Fibroblast of skin of abdomen (primary cell): Measurements from ENCODE around the gene LGR5.

ENCODE experiments used
- DNase-seq: peaks from one replicate; pipeline ENCODE4 v3.0.0-alpha.2; 2013

Gene LGR5

DNA sequence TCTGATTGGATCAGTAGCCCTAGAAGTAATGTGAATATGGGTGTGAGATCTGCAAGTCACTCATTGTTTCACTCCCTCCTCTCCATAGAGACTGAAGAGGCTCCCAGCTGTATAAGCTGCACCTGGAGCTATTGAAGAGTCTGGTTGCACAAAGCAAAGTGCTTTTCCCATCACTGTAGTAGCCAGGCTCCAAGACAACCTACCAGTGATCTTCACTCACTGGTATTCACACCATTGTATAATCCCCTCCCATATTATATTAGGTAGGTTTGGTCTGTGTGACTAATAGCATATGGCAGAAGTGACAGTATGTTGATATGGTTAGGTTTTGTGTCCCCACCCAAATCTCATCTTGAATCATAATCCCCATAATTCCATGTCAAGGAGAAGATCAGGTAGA, 159.6 kb downstream of the LGR5 start:
- no peak for DNase-seq

DNA sequence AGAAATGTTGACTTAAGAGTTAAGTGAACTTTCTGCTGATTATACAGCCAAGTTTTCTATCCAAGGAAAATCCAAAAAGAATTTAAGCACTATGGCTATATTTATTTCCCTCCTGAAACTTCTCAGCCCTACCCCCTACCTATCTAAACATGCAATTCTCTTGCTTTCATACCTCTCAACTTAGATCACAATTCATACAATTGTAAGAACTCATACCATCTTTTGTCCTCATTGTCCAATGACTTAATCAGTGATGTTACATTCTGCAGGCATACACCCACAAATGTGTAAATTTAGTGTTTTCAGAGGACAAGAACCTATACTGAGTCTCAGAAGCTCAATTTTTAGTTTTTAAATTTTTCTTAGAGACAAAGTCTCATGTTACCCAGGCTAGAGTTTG, 161.9 kb downstream of the LGR5 start:
- DNase-seq = no peak

DNA sequence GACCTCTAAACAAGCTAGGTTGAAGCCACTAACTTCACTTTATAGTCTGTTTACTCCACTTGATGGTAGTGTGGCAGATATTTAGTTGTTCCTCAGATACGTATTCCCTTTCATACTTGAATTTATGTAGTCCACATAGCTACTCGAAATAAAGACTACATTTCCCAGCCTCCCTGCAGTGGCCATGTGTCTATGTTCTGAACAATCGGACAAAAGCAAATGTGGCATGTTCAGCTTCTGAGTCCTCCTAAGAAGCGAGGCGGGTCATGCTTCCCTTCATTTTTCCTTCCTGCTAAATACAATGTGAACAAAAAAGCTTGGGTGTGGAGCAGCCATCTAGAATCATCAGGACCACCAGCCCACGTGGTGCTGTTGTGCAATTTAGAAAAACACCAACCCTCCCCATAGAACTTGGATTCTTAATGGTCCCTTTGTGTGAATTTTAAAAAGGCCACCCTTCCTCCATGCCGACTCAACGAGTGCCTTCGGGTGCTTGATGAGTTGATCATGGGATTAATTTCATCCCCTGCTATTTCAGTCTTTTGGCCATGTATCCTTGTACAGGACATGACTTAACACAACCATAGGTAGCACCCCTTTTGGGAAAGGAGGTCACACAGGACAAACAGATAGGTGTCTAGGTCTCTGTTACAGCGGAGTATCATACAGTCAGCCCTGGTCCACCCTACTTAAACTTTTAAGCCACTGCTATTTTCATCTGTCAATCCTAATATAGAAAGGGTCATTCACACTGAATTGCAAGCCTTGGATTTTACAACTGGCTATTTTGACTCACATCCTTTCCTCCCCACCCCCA, 163.4 kb downstream of the LGR5 start:
- DNase-seq = no peak

DNA sequence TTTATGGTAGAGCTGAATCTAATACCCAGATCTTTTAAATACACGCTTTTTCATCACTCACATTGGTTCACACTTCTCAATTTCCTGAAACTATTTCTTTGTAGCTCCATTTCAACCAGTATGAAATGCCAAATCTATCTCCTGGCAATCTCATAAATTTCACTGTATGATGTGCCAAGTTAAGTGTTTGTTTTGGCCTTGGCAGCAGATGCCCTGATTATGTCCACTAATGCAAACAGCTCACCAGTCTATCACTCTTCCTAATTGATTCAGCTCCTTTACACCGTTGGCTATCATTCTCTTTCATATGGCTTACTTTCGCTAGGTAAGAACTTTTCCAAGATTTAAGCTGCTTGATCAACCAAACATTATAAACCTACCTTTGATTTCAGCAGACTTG, 165.4 kb downstream of the LGR5 start:
- DNase-seq = no peak

DNA sequence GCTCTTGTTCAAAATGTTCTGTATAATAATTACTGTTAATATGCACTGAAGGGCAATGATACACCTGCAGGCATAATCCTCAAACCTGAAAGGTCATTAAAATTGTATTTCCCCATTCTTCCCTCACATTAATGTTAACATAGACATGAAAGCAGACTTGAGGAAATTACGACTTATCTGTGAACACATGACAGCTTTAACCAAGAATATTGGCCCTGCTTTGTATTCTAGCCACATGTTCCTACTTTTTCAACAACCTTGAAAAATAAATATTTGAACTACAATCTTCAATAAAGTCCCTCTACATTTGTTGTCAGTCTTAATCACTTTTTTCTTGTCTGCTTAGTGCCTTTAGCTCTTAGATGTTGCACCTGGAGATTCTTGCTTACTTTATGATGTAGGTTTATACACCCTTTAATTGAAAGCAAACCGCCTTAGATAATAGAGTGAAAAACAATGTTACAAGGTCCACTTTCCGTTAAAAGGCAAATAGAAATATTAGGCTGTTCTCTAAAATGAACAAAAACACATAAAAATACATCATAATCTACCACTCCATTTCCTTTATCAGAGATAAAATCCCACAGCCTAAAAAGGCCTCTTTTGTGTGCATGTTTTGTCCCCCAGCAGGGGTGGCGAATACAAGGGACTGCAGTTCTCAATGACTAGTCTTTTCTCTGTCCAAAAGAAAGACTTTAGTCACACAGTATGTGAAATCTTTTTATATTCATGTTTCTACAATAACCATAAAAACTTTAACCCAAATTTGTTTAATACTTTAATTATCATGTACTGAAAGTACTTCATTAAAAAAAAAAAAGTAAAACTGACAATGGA, 168.1 kb downstream of the LGR5 start:
- no peak for DNase-seq

DNA sequence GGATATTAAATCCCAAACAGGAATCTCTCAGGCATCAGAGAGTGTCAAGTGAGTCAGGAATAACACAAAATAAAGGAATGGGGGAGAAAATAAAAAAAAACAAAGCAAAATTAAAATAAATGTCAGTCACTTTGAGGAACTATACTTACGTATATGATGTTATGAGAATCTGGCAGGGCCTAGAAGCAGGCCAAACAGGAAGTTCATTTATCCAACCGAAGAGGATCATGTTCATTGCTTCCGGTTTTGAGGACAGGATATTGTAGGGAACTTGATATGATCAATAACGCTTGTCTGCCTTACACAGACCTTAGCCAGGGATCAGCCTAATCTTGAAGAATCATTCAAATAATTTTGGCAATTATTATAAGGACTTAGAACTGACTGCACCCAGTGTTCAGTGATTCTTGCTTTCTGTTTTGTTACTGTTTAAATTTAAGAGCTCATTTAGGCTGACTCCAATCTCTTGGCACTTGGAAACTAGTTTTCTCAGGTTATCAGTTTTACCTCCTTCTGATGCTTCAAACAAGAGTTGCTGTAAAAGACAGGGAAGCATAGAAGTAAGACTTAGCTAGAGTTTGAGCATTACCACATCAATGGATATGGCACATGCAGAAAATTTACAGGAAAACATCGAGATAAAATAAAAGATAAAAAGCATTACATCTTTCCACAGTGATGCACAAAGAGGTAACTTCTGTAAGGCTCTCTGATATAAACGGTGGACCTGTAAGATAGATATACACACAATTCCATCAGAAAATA, 170.6 kb downstream of the LGR5 start:
- no peak for DNase-seq

DNA sequence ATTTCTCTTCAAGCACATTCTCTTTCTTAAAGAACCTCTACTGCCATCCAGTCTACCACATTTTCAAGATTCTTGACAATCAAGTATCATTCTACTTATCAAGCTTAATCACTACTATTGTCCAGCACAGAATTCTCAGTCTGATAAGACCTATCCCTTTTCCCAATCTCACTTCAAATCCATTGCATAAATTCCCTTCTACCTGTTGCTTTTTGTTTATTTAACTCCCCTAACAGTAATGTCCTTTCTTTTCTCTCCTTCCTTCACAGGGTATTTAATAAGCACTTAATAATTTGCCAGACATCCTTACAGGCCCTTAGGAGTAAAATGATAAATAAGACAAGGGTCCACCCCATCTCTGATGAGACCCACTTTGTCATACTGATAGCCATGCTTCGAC, 182.3 kb downstream of the LGR5 start:
- no peak for DNase-seq

DNA sequence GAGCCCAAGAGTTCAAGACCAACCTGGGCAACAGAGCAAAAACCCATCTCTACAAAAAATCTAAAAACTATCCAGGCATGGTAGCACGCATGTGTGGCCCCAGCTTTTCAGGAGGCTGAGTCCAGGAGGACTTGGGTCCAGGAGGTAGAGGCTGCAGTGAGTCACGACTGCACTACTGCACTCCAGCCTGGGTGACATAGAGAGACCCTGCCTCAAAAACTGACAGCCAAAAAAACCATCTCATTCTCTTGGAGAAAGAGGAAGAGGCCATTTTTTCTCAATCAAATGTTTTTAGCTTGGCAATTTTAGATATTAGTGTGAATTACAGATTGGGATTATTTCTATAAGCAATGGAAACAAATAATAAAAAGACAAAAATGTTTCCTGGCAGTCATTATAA, 185.9 kb downstream of the LGR5 start:
- no peak for DNase-seq

DNA sequence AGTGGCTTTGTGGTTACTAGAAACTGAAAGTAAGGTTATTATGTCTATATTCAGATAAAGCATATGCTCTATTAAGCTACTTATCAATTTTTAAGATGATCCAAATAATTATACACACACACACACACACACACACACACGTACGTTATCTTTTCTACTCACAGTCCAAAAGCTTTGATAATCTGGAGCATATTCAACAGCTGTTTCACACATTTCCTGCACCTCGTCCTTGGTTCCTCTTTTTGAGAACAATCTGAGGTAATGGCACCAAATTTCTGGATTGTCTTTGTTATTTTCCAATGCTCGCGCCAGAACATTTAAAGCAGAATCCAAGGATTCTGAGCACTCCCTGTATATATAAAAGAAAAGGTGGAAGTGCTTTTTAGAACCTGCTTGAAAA, 186.5 kb downstream of the LGR5 start:
- DNase-seq = no peak

DNA sequence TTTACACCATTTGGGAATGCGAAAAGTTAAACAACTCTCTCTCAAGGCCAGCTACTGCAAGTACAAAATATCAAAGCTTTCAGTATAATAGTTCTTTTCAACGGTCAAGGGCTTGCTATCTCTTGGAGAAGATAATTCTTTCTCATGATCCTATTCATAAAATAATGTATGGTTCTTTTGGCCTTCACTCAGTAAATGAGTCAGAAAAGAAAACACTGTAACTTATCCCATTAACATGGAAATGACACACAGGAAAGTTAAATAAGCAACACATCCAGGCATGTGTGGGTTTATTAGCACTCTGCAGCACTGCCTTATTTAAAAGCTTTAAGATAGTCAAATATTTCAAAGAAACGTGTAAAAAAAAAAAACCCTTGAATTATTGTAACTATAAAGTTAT, 187.2 kb downstream of the LGR5 start:
- DNase-seq = peak; percentile 41

DNA sequence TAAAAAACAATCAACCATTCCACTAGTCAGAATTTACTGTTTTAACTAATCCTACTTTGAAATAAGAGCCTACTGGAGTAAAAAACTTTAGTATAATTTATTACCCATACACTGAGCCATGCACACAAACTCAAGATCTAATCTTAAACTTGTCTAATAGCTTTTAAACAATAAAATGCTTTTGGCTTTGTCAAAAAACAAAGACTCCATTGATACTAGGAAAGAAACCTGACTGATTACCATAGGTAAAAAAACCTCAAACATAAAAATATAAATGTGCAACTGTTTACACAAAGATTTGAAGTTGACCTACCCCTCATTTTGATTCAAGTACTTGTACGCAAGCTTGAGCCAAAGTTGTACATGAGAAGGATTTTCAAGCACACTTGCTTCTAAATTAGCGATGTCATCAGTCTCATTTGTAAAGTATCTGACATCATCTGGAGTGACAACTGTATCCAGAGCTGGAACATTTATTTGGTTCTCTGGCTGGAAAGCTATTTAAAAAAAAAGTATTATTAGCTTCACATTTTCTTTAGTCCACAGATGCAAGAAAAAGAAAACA, 187.9 kb downstream of the LGR5 start:
- DNase-seq = no peak
